CD1c-positive myeloid dendritic cell (primary cell): ENCODE results near the gene DMD.

Experiments used
- DNase-seq: peaks from one replicate; pipeline ENCODE4 v3.0.0-alpha.2; 2016; ENCODE audit errors: extremely low spot score

The DMD gene

GRCh38 chrX:31714797-31715196, 1496.6 kb downstream of the DMD start:
- no peak for DNase-seq

DNA sequence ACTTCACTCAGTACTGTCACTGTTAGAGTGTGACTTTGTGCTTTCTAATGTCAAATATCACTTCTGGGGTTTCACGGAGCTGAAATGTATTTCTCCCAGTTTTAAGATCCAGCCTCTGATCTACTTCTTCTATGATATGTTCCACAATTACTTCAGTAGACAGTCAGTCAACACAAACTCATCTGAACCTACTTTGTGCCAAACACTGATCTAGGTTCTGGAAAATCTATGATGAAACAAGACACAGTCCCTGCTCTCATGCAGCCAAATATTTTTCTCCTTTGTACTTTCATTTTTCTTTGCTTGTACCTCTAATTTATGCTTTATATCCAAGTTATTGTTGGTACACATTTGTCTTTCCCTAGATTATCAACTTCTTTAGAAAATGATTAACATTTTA, 1498.2 kb downstream of the DMD start:
- no peak for DNase-seq

DNA sequence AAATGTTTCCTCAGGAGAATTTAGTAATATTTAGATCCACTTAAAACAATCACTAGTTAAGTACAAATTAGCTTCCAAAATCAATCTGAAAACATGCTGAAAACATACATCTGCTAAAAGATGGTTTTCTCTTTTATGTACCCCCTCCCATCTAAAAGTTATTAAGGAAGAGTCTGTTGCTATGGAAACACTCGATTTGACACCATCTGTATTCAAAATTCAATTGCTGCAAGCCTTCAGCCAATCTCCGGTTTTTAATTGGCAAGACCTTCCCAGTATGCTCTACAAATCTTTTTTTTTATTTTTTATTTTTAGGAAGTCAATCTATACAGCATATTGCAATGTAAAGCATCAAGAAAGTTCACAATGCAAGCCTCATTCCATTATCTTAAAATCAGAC, 1500.2 kb downstream of the DMD start:
- no peak for DNase-seq

- no peak for DNase-seq
These were observed 1503.2 kb downstream of the DMD start for GRCh38 chrX:31708116-31708515.

DNA sequence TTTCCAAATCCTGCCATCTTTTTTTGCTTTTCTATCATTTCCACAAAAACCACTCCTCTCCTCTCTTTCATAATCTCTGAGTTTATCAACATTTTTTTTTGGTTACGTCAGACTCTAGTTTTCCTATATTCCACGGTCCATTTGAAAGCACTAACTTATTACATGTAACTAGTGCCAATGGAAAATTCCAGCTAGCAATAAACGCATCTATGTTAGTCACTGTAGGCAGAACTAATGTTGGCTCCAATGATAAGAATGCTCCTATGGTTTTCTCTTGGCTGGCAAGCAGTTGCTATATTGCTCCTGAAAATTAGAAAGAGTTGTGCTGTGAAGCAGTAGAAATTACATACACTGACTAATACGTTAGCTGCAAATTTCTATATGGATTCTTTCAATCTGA, 1504.9 kb downstream of the DMD start:
- DNase-seq: no peak

- DNase-seq: no peak
These were observed 1505.5 kb downstream of the DMD start for GRCh38 chrX:31705816-31706215.

- DNase-seq: no peak
These were observed 1506.4 kb downstream of the DMD start for GRCh38 chrX:31704938-31705337.

- DNase-seq: no peak
These were observed 1509.1 kb downstream of the DMD start for GRCh38 chrX:31702222-31702621.

- DNase-seq: no peak
These were observed 1513.9 kb downstream of the DMD start for GRCh38 chrX:31697294-31697916.

DNA sequence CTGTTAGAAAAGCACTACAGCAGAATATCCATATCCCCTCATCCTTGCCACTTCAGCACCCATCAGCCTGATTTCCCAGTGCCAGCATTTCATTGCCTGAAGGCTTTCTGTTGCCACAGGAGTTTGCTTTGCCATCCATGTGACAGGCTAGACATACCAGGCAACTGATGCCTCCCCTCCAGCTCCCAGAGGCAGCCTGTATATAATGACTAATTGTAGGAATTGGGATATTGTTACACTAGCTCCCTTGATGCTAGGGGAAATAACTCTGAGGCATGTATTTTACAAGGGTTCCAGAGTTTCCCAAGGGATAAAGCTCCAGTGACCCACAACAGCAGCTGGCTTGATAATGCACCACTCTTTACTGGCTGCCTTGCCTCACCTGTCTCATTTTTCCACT, 1531.5 kb downstream of the DMD start:
- DNase-seq: no peak

DNA sequence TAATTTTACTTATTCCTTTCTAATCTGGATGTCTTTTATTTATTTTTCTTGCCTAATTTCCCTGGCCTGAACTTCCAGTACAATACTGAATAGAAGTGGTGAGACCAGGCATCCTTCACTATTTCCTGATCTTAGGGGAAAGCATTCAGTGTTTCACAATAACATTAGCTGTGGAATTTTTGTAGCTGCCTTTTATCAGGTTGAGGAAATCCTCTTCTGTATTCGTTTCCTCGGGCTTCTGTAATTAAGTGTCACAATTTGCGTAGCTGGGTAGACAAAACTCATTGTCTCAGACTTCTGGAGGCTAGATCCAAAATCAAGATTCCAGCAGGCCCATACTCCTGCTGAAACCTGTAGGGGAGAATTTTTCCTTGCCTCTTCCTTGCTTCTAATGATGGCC, 1541.1 kb downstream of the DMD start:
- DNase-seq: no peak

DNA sequence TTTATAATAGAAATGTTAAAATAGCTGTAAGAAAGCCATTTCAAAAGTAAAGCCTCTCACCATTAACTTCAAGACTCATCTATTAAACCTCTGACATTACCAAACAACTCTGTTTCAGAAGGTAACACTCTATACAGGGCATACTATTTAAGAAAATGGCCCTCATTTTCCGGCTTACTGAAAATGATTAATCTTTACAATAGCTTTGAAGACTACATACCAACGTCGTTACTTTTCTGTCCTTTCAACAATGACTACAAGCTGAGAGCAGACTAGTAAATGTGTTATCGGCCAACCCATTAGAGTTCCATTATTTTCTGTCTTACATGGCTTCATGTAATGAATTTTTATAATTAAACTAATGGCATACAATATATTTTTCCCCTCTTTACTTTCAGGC, 1545.9 kb downstream of the DMD start:
- DNase-seq: no peak

GRCh38 chrX:31663172-31663571, 1548.2 kb downstream of the DMD start:
- no peak for DNase-seq

GRCh38 chrX:31661280-31661810, 1550.0 kb downstream of the DMD start:
- no peak for DNase-seq

GRCh38 chrX:31658360-31658759, 1553.0 kb downstream of the DMD start:
- DNase-seq: peak; percentile 8

GRCh38 chrX:31656013-31656412, 1555.3 kb downstream of the DMD start:
- DNase-seq: peak; percentile 11

DNA sequence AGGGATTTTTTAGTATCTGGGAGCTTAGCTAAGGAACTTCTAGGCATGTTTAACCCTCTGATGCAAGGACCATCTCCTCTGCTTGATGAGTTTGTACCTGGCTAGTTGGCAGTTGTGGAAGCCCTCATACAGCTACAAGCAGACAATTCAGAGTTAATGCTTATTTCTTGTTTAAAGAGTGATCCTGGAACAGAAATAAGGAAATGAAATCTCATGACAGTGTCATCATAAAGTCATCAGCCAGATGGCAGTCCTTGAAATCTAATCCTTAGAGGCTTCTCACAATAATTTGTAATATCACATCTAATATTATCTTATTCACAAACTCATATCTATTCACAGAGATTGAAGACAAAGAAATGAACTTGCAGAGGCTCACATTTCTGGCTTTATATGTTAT, 1557.9 kb downstream of the DMD start:
- DNase-seq: peak; percentile 19

DNA sequence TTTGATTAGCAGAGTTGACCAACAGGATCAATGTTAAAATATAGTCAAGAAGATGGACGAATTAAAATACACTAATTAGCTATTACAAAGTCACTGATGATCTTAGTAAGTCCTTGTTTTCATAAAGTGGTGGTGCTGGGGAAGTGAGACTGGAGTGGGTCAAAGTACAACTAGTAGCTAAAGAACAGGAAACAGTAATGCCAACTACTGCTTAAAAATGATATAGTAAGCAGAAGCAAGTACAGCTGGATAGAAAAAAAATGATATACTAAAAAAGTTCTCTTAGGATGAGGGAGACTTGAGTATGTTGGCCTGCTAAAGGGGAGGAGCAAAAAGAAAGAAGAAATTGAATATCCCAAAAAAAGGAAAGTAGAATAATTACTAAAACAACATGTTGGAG, 1558.7 kb downstream of the DMD start:
- DNase-seq: peak; percentile 21

GRCh38 chrX:31649201-31649600, 1562.1 kb downstream of the DMD start:
- DNase-seq: no peak

DNA sequence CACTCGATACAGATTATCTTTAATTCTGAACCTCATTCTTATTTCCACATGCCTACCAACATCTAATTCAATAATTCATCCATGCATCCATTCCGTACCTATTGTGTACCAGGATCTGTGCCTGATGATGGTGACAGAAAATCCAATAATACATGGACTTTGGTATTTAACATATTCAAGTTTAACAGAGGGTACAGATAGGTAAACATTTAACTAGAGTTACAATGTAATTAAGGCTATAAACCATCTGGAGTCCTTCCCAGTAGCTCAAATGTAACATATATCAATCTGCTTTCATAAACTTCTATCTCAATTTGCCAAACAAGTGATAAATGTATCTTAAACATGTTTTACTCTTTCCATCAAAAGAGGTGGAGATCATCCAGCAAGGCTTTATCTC, 1578.0 kb downstream of the DMD start:
- DNase-seq: no peak

- no peak for DNase-seq
These were observed 1582.2 kb downstream of the DMD start for GRCh38 chrX:31629195-31629594.

GRCh38 chrX:31609130-31609529, 1602.2 kb downstream of the DMD start:
- no peak for DNase-seq

DNA sequence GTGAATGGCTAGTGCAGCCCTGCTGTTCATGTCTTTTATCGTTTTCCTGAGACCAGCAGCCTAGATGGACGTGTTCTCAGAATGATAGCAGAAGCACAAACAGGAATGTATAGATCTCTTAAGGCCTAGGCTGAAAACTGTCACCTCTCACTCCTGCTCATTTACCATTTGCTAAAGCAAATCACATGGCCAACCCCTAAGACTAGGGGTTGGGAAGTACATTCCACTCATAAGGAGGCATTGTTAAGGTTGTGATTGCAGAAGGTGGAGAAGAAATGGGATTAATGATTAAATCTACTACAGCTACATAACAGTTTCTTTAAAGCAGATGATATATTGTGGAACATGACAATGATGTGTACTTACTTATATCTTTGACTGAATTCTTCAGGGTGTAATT, 1602.7 kb downstream of the DMD start:
- DNase-seq: no peak

- no peak for DNase-seq
These were observed 1604.6 kb downstream of the DMD start for GRCh38 chrX:31606771-31607170.
